Kidney epithelial cell (primary cell): ENCODE measurements around the gene CBLB. TPM values are rescaled to one million over a fixed set of nuclear protein-coding genes. Genes with fewer than 3 reads are reported as not detected.

Experiments
- DNase-seq: peaks from one replicate; pipeline ENCODE4 v3.0.0-alpha.2; 2010; ENCODE audit warnings: low read depth
- H3K27me3 ChIP-seq: 2 replicates; pipeline ENCODE4 v1.6.0; 2011; ENCODE audit warnings: low read length; ENCODE audit not compliant: control insufficient read depth, insufficient read depth
- H3K36me3 ChIP-seq: 2 replicates; pipeline ENCODE4 v1.5.1; 2011; ENCODE audit warnings: low read length; ENCODE audit not compliant: control insufficient read depth, insufficient read depth
- H3K4me3 ChIP-seq: 2 replicates; pipeline ENCODE4 v1.5.1; 2011; ENCODE audit warnings: low read depth, mild to moderate bottlenecking, control low read depth, low read length
- total RNA-seq: library from RNA; depleted of rRNA; stranded (reverse); fragments of >200 nt; gene quantifications from 2 replicates; pipeline ENCODE4 v1.2.3, GENCODE V29; 2015
- TF ChIP-seq, protein P1 (sequence below): IDR thresholded peaks from 2 replicates; pipeline ENCODE4 v1.5.1; 2011; ENCODE audit warnings: mild to moderate bottlenecking, moderate library complexity, low read length, control low read depth, inconsistent platforms; ENCODE audit not compliant: insufficient read depth, poor library complexity, severe bottlenecking

CBLB gene
- total RNA-seq, 1 donor from 2014 or later: 27.2 TPM

DNA sequence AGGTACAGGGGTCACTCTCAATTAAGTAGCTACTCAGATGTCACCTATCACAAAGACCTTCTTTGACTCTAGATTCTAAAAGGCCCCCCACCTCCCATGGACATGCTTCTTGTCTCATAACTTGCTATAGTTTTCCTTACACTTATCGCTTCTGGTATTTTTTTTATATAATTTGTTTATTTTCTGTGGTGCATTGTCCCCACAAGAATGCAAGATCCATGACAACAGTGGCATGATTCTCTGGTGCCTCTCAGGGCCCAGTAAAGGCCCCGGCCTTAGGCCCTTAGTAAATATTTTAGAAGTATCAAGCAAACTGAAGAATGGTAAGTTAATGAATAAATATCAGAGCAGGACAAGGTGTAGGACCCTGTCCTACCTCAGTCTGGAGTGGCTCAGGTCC is 248.6 kb downstream of the CBLB start:
- Histone ChIP-seq H3K4me3 (no peak overlapping the region), H3K36me3 (no peaks in the 10 kb centered on the region), H3K27me3 (no peaks in the 10 kb centered on the region)
- TF ChIP-seq, protein P1, sequence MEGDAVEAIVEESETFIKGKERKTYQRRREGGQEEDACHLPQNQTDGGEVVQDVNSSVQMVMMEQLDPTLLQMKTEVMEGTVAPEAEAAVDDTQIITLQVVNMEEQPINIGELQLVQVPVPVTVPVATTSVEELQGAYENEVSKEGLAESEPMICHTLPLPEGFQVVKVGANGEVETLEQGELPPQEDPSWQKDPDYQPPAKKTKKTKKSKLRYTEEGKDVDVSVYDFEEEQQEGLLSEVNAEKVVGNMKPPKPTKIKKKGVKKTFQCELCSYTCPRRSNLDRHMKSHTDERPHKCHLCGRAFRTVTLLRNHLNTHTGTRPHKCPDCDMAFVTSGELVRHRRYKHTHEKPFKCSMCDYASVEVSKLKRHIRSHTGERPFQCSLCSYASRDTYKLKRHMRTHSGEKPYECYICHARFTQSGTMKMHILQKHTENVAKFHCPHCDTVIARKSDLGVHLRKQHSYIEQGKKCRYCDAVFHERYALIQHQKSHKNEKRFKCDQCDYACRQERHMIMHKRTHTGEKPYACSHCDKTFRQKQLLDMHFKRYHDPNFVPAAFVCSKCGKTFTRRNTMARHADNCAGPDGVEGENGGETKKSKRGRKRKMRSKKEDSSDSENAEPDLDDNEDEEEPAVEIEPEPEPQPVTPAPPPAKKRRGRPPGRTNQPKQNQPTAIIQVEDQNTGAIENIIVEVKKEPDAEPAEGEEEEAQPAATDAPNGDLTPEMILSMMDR: no peak
- no peak for DNase-seq

DNA sequence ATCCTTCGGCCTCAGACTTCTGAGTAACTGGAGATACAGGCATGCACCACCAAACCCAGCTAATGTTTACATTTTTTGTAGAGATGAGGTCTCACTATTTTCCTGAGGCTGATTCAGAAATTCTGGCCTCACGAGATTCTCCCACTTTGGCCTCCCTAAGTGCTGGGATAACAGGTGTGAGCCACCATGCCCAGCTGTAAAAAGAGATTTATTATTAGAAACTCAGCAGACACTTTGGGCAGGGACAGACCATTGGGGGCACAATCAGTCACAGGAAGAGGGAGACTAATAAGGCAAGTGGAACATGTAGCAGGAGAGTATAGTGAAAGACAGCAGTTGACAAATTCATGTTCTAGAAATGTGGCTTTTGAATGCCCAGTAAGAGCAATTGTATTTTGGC is 249.2 kb downstream of the CBLB start:
- Histone ChIP-seq H3K4me3 (no peak overlapping the region), H3K27me3 (no peaks in the 10 kb centered on the region), H3K36me3 (no peaks in the 10 kb centered on the region)
- TF ChIP-seq, protein P1: no peak
- DNase-seq: no peak

DNA sequence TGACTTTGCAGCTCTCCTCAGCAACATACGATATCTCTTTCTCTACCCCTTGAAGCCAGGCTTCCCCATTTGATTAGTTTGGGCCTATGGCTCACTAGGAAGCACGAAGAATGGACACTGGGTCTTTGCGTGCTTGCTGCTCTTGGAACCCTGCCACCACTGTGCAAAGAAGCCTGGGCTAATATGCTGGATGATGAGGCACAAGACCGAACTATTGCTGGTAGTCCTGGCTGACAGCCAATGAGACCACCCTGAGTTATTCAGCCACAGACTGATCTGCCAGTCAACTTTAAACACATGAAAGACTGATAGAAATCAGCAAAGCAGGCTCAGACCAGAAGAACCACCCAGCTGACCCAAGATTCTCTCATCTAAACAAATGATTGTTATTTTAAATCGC is 250.3 kb downstream of the CBLB start:
- H3K27me3 ChIP-seq: no peaks in the 10 kb centered on the region
- no peak overlapping the region for H3K4me3 ChIP-seq

DNA sequence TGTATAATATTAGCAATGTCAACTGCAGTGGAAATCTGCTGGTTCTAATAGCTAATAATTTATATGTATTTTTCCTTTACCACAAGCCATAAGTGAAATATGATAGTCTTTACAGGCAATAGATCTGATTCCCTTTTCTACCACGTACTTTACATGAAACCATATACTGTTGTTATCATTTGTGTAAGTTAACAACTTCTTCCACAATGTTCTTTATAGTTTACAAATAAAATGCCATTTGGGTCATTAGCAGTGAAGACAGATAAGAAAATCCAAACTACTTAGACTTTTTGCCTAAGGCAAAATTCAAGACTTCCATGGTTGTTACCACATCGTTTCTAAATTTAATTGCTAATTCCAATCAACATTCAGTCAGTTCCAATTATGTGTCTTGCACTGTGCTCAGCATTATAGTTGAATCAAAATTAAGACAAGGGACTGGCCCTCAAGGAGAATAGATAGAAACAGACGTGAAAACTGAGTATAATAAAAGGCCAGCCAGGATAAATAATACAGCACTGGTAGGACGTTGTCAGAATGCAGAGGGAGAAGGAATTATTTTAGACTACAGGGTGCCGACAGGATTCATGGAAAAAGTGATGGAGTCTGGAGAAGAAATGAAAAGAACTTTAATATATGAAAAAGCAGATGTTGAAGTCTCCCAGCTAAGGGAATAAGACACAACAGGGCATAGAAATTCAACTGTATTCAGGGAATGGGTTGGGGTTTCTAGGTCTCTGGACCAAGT is 252.3 kb downstream of the CBLB start:
- Histone ChIP-seq H3K4me3 (no peak overlapping the region), H3K27me3 (no peaks in the 10 kb centered on the region), H3K36me3 (no peaks in the 10 kb centered on the region)
- TF ChIP-seq, protein P1: no peak
- DNase-seq: no peak

More for the DNA sequence above, 250.3 kb downstream of the CBLB start:
- H3K36me3 ChIP-seq: no peaks in the 10 kb centered on the region
- no peak for DNase-seq
- TF ChIP-seq, protein P1: no peak

DNA sequence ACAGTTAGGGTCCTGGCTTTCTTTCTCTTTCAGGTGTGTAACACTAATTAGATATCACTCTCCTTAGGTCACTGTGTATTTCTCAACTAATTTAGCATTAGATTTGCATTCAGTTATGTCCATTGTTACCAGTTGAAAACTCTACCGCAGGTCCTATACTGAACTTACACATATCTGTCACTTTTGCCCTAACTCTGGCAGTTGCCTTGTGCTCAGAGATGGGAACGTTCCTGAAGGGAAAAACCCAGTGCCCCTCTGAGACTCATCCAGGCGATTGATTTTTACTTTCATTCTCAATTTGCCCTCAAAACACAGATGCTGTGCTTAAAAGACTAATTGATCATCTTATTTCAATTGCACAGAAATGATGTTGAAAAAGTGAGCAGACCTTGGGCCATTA is 253.0 kb downstream of the CBLB start:
- TF ChIP-seq, protein P1: no peak
- DNase-seq: no peak
- Histone ChIP-seq H3K4me3 (no peak overlapping the region), H3K36me3 (no peaks in the 10 kb centered on the region), H3K27me3 (no peaks in the 10 kb centered on the region)

DNA sequence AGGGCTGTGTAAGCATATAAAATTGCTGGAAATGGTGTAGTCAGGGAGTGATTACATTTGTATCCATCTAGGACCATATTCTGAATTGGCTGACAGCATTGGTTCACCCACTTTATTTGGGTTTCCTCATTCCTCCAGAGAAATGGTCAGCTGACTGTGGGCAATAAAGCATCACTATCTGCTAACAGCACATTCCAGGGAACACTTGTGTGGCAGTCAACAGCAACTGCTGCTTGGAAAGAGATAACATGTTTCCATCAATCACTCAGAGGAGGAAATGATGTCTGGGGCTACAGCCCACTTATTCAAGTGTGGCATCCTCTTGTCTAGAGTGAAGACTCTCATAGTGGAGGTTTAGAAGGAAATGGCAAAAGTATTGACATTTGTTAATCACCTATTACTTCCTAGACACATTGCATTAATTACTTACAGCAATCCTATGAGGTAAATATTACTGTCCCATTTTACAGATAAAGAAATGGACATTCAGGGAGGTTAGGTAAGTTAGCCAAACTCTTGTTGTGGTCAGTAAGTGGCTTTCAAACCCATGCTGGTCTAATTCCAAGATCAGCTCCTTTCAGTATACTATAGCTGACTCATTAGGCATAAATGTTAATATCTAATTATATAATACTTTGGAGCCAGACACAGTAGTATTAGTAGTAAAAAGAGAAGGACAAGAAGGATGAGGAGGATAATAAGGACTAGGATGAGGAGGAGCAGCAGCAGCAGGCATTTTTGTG is 254.4 kb downstream of the CBLB start:
- Histone ChIP-seq H3K4me3 (no peak overlapping the region), H3K27me3 (no peaks in the 10 kb centered on the region), H3K36me3 (no peaks in the 10 kb centered on the region)
- TF ChIP-seq, protein P1: no peak
- no peak for DNase-seq
